ENCODE data around the gene MUC6.

MUC6 gene

GRCh38 chr11:1072116-1072820 is 35.8 kb upstream of the MUC6 start:
- DNase-seq (ENCODE audit: low read depth): no peak

GRCh38 chr11:1071571-1072115 is 35.1 kb upstream of the MUC6 start:
- no peak for DNase-seq (ENCODE audit: low read depth)

GRCh38 chr11:1070594-1071462 is 34.3 kb upstream of the MUC6 start:
- DNase-seq (ENCODE audit: low read depth): no peak

- DNase-seq (ENCODE audit: low read depth): no peak
Observed at GRCh38 chr11:1069740-1070139, 33.2 kb upstream of the MUC6 start.

- no peak for DNase-seq (ENCODE audit: low read depth)
Observed at GRCh38 chr11:1067812-1068496, 31.4 kb upstream of the MUC6 start.

GRCh38 chr11:1064167-1064566 is 27.6 kb upstream of the MUC6 start:
- no peak for DNase-seq (ENCODE audit: low read depth)

GRCh38 chr11:1062075-1062820 is 25.7 kb upstream of the MUC6 start:
- no peak for DNase-seq (ENCODE audit: low read depth)

- DNase-seq (ENCODE audit: low read depth): no peak
Observed at GRCh38 chr11:1060852-1061616, 24.5 kb upstream of the MUC6 start.

- DNase-seq (ENCODE audit: low read depth): no peak
Observed at GRCh38 chr11:1060410-1060809, 23.9 kb upstream of the MUC6 start.

- no peak for DNase-seq (ENCODE audit: low read depth)
Observed at GRCh38 chr11:1059759-1060158, 23.2 kb upstream of the MUC6 start.

- no peak for DNase-seq (ENCODE audit: low read depth)
Observed at GRCh38 chr11:1057806-1058205, 21.3 kb upstream of the MUC6 start.

- DNase-seq (ENCODE audit: low read depth): no peak
Observed at GRCh38 chr11:1055990-1056771, 19.7 kb upstream of the MUC6 start.

- no peak for DNase-seq (ENCODE audit: low read depth)
Observed at GRCh38 chr11:1055109-1055703, 18.7 kb upstream of the MUC6 start.

GRCh38 chr11:1054143-1055108 is 17.9 kb upstream of the MUC6 start:
- no peak for DNase-seq (ENCODE audit: low read depth)

GRCh38 chr11:1053121-1053901 is 16.8 kb upstream of the MUC6 start:
- DNase-seq (ENCODE audit: low read depth): no peak

GRCh38 chr11:1052133-1053011 is 15.9 kb upstream of the MUC6 start:
- DNase-seq (ENCODE audit: low read depth): no peak

Data from activated T-helper 9 cell treated with anti-CD3 and anti-CD28 coated beads, Interleukin-2, amount 50 U/mL, for 16 hours (primary cell).